Measurements from ENCODE around the gene ZP1. TPM values are rescaled to one million over a fixed set of nuclear protein-coding genes. Genes with fewer than 3 reads are reported as not detected.

Gene ZP1
- total and polyA plus RNA-seq, 10 of the 15 experiments (the other 5 are each of a cell fraction or from before 2014, with no cell fraction given) = not detected

GRCh38 chr11:60844870-60845221 lies 22.5 kb upstream of the ZP1 start:
- H3K4me2 ChIP-seq (ENCODE audit: control insufficient read depth, insufficient read depth) = peak overlapping the region; percentile 92
- intact Hi-C loops (cut with micrococcal nuclease; ENCODE audit: unreplicated experiment) (loop anchor here (2.0 to 10.0 kb wide), 2 partner anchors 54 to 110 kb away; partner anchors contain the start of gene SLC15A3), in situ Hi-C loops (cut with MboI) (no loop called here)
- H3K9ac ChIP-seq (ENCODE audit: control insufficient read depth, insufficient read depth, low read length) = no peak overlapping the region
- DNase-seq (ENCODE audit: low read depth, low spot score) (no peak), FAIRE-seq (no peak), ATAC-seq (no peak)
- ChIA-PET POLR2A (interaction anchor here (0.5 kb wide), 1 partner anchor 74 kb away, joined by 4 read pairs; no protein-coding TSS in a partner anchor), RAD21 (ENCODE audit: unreplicated experiment) (interaction anchor here (2.0 kb wide), 1 partner anchor 13 kb away, joined by 9 read pairs; no protein-coding TSS in a partner anchor), CTCF (interaction anchor here (3.2 kb wide), 1 partner anchor 14 kb away, joined by 18 read pairs; no protein-coding TSS in a partner anchor), SMC1A (ENCODE audit: uncharacterized antibody, unreplicated experiment) (interaction anchor here (1.7 to 1.8 kb wide), 2 partner anchors 22 to 57 kb away, joined by 4 read pairs; no protein-coding TSS in a partner anchor)
- 41% methylated on average over 4 of the region's 4 CpGs for WGBS (ENCODE audit: insufficient coverage, insufficient replicate concordance, low lambda C conversion rate, missing lambda C conversion rate)
- peaks cover 4% of the 10 kb centered on the region for H3K4me1 ChIP-seq (ENCODE audit: control insufficient read depth, insufficient read depth, low read length)
- H3K4me3 ChIP-seq = peak overlapping the region; percentile 92; the same call in 1 of the 2 replicates
- BruUV-seq (replicated peaks) = no TSS peak
- H2AFZ ChIP-seq (ENCODE audit: control insufficient read depth, low read depth, low read length) = no peak overlapping the region
- H3K79me2 ChIP-seq (ENCODE audit: control insufficient read depth, insufficient read depth, low read length) = peaks cover 48% of the 10 kb centered on the region
- H3K27me3 ChIP-seq (replicated peaks in 1 of 2; ENCODE audit: control insufficient read depth in 2 of 2, insufficient read depth in 2 of 2, low read length in 1 of 2) = no peaks in the 10 kb centered on the region
- no peak for TF ChIP-seq RELA (IDR thresholded peaks at IDR 0.05; ENCODE audit: borderline replicate concordance, partially characterized antibody)
- TF ChIP-seq BHLHE40 (IDR thresholded peaks at IDR 0.05; ENCODE audit: borderline replicate concordance in 1 of 2, low read depth in 2 of 2, low read length in 1 of 2) = no peak
- TF ChIP-seq POU2F2 (IDR thresholded peaks at IDR 0.05; ENCODE audit: borderline replicate concordance, low read depth, low read length) = no peak
- TF ChIP-seq ATF7 (IDR thresholded peaks at IDR 0.05; ENCODE audit: low read depth) = no peak
- no peak for TF ChIP-seq MLLT1 (IDR thresholded peaks at IDR 0.05)
- TF ChIP-seq KLF5 (IDR thresholded peaks at IDR 0.05; ENCODE audit: partially characterized antibody) = no peak
- no peak for TF ChIP-seq IRF3 (IDR thresholded peaks at IDR 0.05)
- TF ChIP-seq POLR2A (IDR thresholded peaks at IDR 0.05; ENCODE audit: low read depth, low read length) = no peak
- TF ChIP-seq CTCF (IDR thresholded peaks at IDR 0.05 in 2 of 3, conservative IDR thresholded peaks at IDR 0.05 in 1 of 3; ENCODE audit: control insufficient read depth in 2 of 3, extremely low read depth in 1 of 3, insufficient read depth in 1 of 3, low read depth in 3 of 3, low read length in 3 of 3) = no peak
- TF ChIP-seq HCFC1 (IDR thresholded peaks at IDR 0.05; ENCODE audit: low read length) = no peak
- TF ChIP-seq PKNOX1 (IDR thresholded peaks at IDR 0.05) = no peak
- H3K9me3 ChIP-seq (replicated peaks; ENCODE audit: control insufficient read depth, insufficient read depth, low read length) = no peaks in the 10 kb centered on the region
- H4K20me1 ChIP-seq (ENCODE audit: control insufficient read depth, insufficient read depth) = no peaks in the 10 kb centered on the region
- no peak overlapping the region for H3K27ac ChIP-seq (ENCODE audit: control insufficient read depth, insufficient read depth)
- H3K36me3 ChIP-seq (ENCODE audit: control insufficient read depth in 2 of 2, insufficient read depth in 2 of 2, low read length in 1 of 2) = peaks cover 2 to 18% of the 10 kb centered on the region in 2 experiments; a peak in 3 of 4 replicates
